GM15510 (cell line): ENCODE data around the gene ULK2.

ENCODE experiments used
- POLR2A ChIP-seq: IDR thresholded peaks from 3 replicates; pipeline ENCODE4 v1.6.1; 2011; ENCODE audit warnings: borderline replicate concordance; ENCODE audit not compliant: insufficient read length; ENCODE audit errors: extremely low read depth

ULK2 gene

GRCh38 chr17:19747159-19747719 is 120.5 kb downstream of the ULK2 start:
- no peak for TF ChIP-seq POLR2A

DNA sequence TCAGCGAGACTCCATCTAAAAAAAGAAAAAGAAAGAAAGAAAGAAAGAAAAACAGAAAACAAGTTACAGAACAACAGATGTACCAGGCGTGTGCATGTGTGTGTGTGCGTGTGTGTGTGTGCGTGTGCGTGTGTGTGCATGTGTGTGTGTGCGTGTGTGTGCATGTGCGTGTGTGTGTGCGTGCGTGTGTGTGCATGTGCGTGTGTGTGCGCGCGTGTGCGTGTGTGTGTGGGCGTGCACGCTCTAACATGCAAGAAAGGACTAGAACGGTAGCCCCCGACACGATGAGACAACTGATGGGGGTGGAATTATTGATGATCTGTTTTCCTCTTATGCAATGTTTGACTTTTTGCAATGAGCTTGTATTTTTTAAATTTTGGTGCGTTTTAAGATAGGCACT is 121.2 kb downstream of the ULK2 start:
- TF ChIP-seq POLR2A = no peak

DNA sequence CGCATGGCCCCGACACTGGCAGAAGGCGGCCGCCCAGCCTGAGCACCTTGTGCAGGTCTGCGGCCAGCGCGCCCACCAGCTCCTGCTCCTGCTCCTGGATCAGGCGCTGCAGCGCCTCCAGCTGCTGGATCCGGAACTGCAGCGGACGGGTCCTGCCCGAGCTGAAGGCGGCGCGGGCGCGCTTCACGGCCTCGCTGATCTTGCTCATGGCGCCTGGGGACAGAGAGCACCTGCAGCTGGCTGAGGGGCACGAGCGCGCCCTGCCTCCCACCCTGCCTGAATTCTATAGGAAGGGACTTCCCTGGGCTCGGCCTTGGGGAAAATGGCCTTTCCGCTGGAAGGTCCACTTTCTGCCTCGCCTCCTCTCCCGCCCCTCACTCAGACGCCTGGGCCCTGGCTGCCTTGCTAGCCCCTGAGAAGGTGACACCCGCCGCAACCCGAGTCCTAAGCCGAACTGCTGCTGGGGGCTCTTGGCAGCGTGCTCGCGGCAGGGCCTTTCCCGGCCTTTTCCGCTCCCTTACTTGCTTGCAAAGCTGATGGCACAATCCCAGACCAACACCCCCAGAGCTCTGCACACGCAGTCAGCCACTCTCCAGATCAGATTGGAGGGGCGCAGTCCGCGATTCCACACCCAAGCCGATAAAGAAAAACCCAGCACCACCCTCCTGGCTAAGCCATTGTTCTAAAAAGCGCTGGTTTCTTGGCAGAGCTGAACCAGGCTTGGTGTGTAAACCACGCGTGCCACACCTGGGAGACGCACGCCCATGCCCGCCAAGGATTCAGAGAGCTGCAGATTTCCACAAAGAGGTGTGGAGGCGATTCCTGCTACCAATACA is 122.6 kb downstream of the ULK2 start:
- no peak for TF ChIP-seq POLR2A

DNA sequence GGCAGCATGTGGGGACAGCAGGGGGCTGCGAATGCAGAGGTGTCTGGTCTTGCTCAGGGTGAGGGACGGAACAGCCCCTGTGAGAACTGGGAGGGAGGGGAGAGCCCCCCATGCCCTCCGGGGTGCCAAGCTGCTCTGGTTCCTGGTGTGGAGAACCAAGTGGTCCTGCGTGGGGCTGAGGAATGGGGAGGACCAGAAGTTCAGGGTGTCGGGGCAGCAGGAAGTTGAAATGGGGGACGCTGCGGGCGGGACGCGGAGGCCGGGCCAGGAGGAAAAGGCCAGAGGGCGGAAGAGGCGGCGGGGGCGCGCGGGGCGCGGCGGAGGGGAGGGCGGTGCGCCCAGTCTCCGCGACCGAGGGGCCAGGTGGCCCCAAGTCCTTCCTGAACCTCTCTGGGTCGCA is 123.2 kb downstream of the ULK2 start:
- TF ChIP-seq POLR2A = no peak

GRCh38 chr17:19743101-19744100 is 124.3 kb downstream of the ULK2 start:
- no peak for TF ChIP-seq POLR2A

DNA sequence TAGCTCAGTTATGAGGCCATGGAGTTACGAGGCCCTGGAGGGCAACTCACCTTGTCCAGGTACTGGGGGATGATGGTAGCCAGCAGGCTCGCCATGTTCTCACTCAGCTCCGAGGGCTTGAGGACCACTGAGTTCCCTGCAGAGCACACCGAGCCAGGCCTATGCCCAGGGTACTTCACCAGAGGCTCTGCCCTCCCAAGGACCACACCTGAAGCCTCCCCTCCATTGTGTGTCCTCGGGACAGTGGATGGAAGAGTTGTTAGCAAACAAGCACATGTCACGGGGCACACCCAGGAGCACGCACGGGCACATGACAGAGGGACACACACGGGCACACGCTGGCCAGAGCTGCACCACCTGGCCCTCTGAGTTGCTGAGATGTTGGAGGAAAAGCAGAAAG is 125.2 kb downstream of the ULK2 start:
- no peak for TF ChIP-seq POLR2A

DNA sequence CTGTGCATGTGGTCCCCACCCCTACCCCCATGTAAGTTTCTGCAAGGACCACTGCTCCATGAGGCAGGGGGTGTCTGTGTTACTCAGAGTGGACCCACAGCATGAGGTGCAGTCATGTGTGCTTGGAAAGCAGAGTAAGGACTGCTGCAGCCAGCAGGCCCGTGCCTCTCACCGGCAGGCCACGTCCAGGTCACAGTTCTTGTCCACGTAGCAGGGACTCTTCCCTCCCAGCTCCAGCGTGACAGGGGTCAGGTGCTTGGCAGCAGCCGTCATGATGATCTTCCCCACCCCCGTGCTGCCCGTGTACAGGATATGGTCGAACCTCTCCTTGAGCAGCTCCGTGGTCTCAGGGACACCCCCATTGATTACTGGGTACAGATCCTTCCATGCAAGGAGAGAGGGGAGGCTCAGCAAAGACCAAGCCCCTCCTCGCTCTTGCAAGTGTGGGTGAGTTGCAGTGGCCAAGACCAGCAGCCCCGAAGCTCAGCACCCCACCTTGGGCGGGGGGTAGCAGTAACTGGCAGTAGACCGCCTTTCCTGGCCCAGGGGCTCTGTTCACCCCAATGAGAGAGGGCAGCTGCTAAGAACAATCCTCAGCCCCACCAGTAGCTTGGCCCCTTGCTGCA is 125.8 kb downstream of the ULK2 start:
- TF ChIP-seq POLR2A = no peak

- no peak for TF ChIP-seq POLR2A
These were observed 126.8 kb downstream of the ULK2 start for GRCh38 chr17:19740933-19741332.

DNA sequence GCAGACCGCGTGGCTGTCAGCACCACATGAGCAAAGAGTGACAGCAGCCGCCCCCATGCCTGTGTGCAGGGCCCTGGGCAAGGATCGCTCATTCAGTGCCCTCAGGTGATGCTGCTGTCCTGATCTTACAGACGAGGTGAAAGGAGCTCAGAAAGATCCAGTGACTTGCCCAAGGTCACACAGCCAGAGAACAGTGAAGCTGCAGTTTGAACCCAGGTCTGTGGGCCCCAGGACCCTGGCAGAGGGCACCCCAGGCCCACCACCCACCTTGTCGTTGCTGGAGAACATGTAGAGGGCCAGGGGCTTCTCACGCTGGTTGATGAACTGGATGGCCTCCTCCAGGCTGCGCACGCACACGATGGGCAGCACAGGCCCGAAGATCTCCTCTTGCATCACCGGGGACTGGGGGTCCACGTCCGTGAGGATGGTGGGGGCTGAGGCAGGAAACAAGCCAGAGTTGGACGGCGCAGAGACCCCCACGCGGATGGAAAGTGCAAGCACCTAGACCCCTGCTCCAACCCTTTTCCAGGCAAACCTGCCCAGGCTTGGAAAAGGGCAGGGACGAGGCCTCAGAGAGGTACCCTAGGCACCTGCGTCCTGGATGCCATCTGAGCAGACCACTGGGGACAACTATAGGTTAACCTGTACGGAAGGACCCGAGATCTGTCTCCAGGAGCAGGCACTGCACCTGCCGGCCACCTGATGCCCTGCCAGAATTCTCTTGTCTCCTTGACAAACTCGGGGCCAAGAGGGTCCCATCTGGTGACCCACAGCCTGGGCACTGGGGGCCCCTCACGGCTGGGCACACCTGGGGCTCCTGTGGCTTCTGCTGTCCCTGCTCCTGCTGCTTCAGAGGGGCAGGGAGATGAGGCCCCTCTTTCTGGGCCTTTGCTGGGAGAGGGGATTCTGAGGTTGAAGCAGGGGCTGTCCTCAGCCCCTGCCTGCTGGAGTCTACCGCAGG is 128.2 kb downstream of the ULK2 start:
- no peak for TF ChIP-seq POLR2A

DNA sequence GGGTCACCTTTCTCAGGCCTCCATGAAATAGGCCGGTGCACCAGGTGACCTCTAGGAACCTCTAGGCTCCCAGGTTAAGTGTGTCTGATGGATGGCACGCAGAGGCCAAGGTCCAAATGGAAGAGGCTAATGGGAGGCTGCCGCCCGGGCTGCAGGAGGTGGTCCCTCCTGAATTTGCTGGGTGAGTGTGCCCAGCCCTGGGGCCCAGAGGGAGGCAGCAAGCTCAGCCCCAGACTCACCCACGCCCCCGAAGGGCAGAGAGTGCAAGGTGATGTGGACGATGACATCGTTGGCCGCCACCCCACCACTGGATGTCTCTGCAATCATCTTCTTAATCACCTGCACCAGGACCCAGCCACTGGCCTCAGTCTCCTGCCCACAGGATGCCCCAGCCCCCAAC is 129.0 kb downstream of the ULK2 start:
- no peak for TF ChIP-seq POLR2A

GRCh38 chr17:19738073-19738449 is 129.7 kb downstream of the ULK2 start:
- no peak for TF ChIP-seq POLR2A

- no peak for TF ChIP-seq POLR2A
These were observed 130.2 kb downstream of the ULK2 start for GRCh38 chr17:19737305-19738072.

DNA sequence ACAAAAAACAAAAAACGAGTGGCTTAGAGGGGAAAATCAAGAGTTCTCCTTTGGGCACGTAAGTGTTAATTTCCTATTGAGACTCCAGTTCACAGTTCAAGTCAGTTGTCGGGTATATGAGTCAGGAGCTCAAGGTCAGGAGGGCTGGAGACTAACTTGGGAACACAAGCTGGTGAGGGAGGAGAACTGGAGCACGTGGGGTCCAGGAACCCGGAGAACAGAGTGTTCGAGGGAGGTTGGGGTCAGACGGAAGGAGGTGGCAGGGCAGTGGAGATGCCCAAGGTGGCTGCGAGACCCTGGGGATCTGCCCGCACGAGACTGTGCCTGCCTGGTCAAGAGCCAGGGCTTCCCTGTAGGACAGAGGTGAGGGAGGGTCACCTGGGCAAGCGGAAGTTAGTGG is 131.7 kb downstream of the ULK2 start:
- no peak for TF ChIP-seq POLR2A

DNA sequence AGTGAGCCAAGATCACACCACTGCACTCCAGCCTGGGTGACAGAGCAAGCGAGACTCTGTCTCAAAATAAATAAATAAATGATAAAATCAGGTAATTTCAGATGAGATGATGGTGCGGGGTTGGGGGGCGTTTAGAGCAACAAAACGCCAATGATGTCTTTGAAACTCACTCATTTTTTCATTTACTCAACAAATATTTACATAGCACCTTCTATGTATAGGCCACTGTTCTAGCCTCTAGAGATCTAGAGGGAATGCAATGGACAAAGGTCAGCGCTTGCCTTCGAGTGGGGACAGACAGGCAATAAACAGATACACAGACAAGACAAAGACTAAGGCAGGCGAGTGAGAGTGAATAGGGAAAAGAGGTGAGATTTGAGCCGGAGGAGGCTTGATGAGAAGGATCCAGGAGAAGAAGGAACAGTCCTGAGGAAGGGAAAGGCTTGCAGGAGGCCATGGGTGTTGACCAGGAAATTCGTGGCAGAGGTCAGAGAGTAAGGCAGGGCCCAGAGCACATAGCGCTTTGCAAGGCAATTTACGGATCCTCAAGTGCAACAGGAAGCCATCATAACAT is 133.7 kb downstream of the ULK2 start:
- TF ChIP-seq POLR2A = no peak
